HG02852 (cell line): ENCODE data around the gene CLHC1.

Source experiments
- ATAC-seq: cut with Tn5 transposase; IDR thresholded peaks from one replicate; pipeline ENCODE4 v1.9.1; 2021; ENCODE audit warnings: mild to moderate bottlenecking, moderate library complexity; ENCODE audit not compliant: unreplicated experiment

Gene CLHC1

DNA sequence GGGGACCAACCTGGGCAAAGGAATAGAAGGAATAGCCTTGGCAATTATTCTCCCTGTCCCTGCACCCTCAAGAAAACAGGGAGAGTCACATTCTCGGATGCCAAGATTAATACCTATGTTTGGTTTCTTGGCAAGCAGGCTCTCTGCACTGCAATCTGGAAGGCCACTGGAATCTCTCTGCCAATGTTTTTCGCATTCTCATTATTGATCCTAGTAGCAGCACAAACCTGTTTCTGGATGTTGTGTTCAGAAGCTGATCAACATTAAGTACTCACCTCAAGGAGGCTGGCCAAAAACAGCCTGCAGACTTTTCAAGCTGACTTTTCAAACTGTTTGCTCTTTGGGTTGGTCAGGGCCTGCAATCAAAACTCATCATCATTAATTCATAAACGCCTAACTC, 62.2 kb downstream of the CLHC1 start:
- no peak for ATAC-seq

GRCh38 chr2:55169359-55169758, 62.7 kb downstream of the CLHC1 start:
- no peak for ATAC-seq

- ATAC-seq, result peak; percentile 59
Measured at GRCh38 chr2:55168221-55169154, 63.6 kb downstream of the CLHC1 start.

- ATAC-seq, result no peak
Measured at GRCh38 chr2:55165626-55166025, 66.5 kb downstream of the CLHC1 start.

DNA sequence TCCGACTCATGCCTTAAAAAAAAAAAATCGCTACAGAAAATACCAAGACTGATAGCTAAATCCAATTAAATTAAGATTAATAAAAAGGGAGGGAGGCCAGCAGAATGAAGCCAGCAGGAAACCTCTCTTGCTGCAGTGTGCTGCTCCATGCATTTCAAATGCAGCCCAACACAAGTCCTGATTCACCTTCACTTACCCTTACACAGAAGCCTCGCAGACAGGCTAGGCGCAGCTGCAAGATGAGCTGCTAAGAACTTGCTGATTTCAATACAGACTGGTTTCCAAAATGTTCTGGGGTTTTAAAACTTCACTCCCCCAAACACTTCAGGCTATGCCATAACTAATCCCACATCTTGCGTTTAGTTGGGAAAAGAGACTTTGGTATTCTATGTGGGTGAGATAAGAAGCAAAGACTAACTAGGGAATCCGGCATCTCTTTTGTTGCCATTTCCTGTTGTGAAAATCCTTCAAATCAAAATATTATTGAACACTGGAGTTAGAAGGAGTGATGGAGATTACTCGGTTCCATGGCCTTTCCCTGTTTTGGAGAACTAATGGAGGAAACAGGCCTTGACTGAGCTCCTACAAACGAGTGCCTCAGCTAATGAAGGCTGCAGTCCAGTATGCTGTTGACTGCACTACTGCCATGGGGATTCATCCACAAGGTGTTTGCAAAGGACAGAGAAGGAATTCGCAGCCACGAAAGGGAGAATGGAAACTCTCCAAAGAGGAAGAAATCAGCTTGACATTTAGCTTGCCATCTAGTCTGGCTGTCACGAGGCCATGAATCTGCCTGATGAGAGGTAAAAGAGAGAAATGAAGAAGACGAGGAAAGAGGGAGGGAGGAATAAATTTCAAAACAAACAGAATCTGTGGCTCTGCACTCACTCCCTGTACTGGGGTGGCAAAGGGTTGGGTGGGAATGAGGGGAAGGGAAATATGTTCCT, 67.3 kb downstream of the CLHC1 start:
- no peak for ATAC-seq

GRCh38 chr2:55163941-55164390, 68.1 kb downstream of the CLHC1 start:
- no peak for ATAC-seq

GRCh38 chr2:55163274-55163721, 68.8 kb downstream of the CLHC1 start:
- ATAC-seq, result no peak

DNA sequence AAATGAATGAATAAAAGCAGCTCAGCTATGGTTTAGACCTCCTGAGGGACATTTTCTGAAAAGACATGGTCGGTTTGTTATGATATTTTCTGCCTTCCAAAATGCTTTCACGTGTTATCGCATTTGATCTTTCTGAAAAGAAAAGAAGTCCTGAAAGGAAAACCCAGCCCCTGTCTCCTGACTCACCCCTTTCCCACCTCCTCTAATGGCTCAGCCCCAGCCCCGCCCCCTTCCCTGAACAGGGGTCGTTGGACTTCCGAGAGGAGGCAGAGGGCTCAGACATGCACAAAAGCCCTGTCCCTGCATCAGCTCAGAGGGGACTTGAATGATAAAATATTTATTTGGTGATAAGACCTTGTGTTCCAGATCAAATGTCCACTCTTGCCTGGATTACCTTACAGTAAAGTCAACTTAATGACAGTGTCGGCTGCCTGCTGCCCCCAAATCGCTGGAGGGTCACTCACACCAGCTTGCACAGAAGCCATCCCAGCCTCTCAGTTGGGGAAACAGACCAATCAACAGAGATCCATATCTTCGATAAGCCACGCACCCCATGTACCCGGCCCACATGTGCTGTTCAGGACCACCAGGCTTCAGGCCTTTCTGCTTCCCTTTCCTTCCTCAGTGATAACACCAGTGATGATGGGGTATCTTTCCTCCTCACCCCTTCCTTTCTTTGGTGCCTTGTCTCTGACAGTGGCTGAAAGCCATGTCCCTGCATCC, 69.6 kb downstream of the CLHC1 start:
- no peak for ATAC-seq

DNA sequence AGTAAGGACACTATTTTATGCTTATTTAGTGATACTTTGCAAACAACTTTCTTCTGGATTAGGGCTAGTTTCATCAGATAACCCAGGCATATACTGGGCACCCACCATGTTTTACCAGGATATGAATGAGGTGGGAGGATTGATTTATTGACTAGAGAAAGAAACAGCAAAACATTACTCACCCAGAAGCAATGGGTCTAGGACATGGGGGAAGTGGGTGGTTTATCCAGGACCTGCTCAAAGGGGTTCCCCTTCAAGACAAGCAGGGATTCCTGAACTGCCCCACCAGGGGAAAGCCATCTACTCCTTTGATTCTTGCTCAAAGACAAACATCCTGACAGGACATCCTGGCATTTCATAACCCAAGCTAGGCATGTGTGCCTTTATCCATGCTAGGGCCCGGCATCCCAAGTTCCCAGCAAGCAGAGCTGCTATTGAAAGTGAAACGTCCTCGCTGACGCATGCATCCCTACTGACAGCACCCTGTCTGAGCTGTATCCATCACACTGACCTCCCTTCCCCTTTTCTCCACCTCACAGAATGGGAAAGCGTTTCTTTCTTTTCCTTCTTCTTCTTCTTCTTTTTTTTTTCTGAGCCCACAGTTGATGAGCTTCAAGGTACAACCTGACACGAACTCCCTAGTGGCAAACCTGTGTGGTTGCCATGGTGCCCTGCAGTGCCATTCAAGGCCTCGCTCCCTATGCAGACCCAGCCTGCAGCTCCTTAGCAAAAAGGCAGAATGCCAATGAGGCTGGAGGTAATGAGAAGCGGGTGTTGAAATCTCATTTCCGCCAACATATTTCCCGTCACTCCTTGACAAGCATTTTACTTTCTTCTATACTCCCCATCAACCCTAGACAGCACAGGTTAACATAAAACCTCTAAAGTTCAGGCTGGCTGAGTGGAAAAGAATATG, 70.5 kb downstream of the CLHC1 start:
- no peak for ATAC-seq

DNA sequence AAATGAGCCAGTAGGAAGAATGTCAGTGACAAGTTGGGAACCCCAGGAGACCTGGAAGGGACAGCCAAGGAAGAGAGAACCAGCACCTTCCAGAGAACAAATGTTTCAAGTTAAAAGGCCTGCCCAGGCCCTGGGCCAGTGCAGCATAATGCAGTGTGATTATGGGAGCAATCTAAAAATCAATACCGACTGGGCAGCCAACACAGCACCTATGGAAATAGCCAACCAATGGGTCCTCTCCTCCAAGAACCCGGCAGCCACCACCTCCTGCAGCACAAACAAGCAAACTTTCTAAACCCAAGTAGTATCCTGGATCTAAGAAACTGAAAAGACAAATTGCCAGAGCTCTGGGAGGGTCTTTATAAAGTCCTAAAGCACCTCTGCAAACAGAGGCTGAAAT, 71.7 kb downstream of the CLHC1 start:
- ATAC-seq, result no peak

- no peak for ATAC-seq
Measured at GRCh38 chr2:55159752-55160151, 72.3 kb downstream of the CLHC1 start.

DNA sequence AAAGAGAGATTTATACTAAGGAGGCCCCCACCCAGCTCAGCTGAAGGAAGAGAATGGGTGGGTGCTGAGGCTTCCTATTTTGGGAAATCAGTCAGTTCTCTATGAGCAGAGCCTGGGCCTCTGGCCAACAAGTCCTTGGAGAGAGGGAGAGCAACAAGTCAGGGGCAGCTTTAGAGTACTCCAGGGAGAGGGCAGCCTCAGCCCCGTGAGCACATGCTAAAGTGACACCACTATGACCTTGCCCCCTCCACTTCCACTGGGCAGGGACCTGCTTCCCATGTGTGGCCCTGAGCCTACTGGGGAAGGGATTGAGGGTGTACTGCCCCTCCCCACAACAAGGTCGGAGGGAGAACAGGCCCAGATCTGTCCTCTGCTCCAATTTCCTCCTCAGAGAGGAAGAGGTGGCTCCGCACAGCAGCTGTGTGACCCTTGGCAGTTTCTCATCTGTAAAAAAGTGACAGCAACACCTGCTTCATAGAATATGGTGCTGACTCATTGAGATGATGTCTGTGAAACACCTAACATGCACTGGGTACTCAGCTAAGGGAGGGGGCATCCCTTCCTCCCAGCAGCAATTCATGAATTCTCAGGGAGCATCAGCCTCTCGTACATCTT, 72.9 kb downstream of the CLHC1 start:
- peak; percentile 61 for ATAC-seq

DNA sequence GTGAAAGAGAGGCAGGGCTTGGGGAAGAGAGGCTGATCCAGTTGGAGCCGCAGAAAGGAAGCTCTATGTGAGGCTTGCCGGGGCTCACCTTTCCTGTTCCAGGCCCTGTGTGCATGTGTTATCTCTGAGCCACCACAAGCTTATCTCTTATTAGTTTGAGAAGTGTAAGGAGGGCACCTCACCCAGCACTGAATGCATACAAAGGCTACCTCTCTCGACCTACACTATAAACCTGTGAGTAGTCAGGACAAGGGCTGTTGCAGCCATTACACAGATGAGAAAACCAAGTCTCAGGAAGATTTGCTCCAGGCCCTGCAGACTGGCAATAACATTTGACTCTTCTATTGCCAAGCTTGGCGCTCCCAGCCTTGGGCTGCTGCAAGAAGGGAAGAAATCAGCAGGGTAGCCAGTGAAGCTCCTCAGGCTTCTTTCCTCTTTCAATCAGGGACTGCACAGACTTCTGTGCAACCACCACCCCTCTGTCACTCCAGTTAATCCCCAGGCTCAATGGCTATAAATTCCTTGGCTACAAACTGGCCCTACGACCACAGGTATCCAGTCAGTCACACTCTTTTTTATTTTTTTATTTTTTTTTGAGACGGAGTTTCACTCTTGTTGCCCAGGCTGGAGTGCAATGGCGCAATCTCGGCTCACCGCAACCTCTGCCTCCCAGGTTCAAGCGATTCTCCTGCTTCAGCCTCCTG, 73.8 kb downstream of the CLHC1 start:
- ATAC-seq, result no peak

- no peak for ATAC-seq
Measured at GRCh38 chr2:55157474-55157884, 74.6 kb downstream of the CLHC1 start.

GRCh38 chr2:55156984-55157383, 75.1 kb downstream of the CLHC1 start:
- ATAC-seq, result no peak

DNA sequence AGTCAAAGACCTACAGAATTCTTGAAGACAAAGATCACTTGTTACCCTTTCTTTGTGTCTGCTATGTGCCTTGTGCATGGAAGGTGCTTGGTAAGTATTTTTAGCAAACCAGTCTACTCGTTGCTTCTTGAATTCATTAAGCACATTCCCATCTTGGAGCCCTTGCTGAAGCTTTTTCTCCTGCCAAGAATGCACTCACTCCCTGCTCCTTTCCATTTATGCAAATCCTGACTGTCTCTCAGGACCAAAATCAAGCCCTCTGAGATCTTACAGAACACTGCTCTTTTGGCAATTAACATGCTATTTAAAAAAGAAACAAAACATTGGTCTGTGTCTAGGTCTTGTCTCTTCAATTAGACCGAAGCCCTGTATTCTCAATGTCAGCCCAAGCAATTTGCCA, 75.8 kb downstream of the CLHC1 start:
- ATAC-seq, result no peak

DNA sequence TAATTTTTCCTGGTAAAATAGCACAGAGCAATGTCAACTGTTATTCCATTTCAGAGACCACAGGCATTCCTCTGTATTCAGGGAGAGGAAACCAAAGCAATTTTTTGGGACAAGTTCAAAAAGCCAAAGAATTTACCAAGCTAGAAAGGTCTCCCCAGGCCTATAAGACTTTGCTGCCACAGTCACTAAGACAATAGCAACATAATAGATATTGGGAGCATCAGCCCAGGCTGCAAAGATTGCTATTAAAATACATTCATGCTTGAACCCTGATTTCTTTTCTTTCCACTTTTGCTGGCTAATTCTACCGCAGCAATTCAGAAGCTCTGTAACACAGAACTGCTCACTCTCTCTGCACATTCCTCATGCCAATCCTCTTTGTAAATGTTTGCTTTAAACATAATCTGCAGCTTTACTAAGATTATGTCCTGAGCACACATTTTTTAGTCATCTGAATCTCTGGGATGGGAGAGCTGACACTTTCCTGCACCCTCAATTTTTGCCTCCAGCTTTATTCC, 76.3 kb downstream of the CLHC1 start:
- ATAC-seq, result no peak

GRCh38 chr2:55155206-55155605, 76.9 kb downstream of the CLHC1 start:
- ATAC-seq, result no peak
